ENCODE data around the gene MTCH2.

MTCH2 gene

GRCh38 chr11:47589584-47589976 lies 52.8 kb downstream of the MTCH2 start:
- no peak for DNase-seq (ENCODE audit: low read depth)
- TF ChIP-seq CTCF (IDR thresholded peaks at IDR 0.05; ENCODE audit: low read depth, low read length), result no peak
- H3K4me3 ChIP-seq (ENCODE audit: low read depth, low read length), result peak overlapping the region; percentile 88

- TF ChIP-seq CTCF (IDR thresholded peaks at IDR 0.05; ENCODE audit: low read depth, low read length), result no peak
- TF ChIP-seq MAX (IDR thresholded peaks at IDR 0.05; ENCODE audit: low read depth, low read length), result no peak
- no peak for TF ChIP-seq POLR2A (IDR thresholded peaks at IDR 0.05; ENCODE audit: extremely low read depth, insufficient read length)
- TF ChIP-seq MYC (IDR thresholded peaks at IDR 0.05; ENCODE audit: low read depth, low read length), result no peak
- H3K4me3 ChIP-seq (ENCODE audit: low read depth, low read length), result peak overlapping the region; percentile 88
- DNase-seq (ENCODE audit: low read depth), result peak; percentile 33
Measured at GRCh38 chr11:47589118-47589517, 53.2 kb downstream of the MTCH2 start.

GRCh38 chr11:47587723-47588326 lies 54.5 kb downstream of the MTCH2 start:
- peak; percentile 96 for DNase-seq (ENCODE audit: low read depth)
- H3K4me3 ChIP-seq (ENCODE audit: low read depth, low read length), result peak overlapping the region; percentile 88
- no peak for TF ChIP-seq CTCF (IDR thresholded peaks at IDR 0.05; ENCODE audit: low read depth, low read length)
- TF ChIP-seq MAX (IDR thresholded peaks at IDR 0.05; ENCODE audit: low read depth, low read length), result peak; percentile 99
- TF ChIP-seq POLR2A (IDR thresholded peaks at IDR 0.05; ENCODE audit: extremely low read depth, insufficient read length), result peak; percentile 66
- TF ChIP-seq MYC (IDR thresholded peaks at IDR 0.05; ENCODE audit: low read depth, low read length), result peak; percentile 99

GRCh38 chr11:47587039-47587716 lies 55.2 kb downstream of the MTCH2 start:
- H3K4me3 ChIP-seq (ENCODE audit: low read depth, low read length), result peak overlapping the region; percentile 88
- DNase-seq (ENCODE audit: low read depth), result peak; percentile 70
- TF ChIP-seq MYC (IDR thresholded peaks at IDR 0.05; ENCODE audit: low read depth, low read length) (no peak), POLR2A (IDR thresholded peaks at IDR 0.05; ENCODE audit: extremely low read depth, insufficient read length) (no peak), MAX (IDR thresholded peaks at IDR 0.05; ENCODE audit: low read depth, low read length) (no peak)

- DNase-seq (ENCODE audit: low read depth), result peak; percentile 37
- peak within 1 kb of the TSS; percentile 88 for H3K4me3 ChIP-seq (ENCODE audit: low read depth, low read length)
- TF ChIP-seq POLR2A (IDR thresholded peaks at IDR 0.05; ENCODE audit: extremely low read depth, insufficient read length) (no peak), CTCF (IDR thresholded peaks at IDR 0.05; ENCODE audit: low read depth, low read length) (no peak), MYC (IDR thresholded peaks at IDR 0.05; ENCODE audit: low read depth, low read length) (no peak), MAX (IDR thresholded peaks at IDR 0.05; ENCODE audit: low read depth, low read length) (no peak)
Measured at GRCh38 chr11:47586098-47586855, 56.1 kb downstream of the MTCH2 start, which contains the start of gene FAM180B. FAM180B (plus strand) TSS chr11:47586678; CDS start chr11:47586769, 91 bp downstream.

GRCh38 chr11:47583844-47584243 lies 58.5 kb downstream of the MTCH2 start:
- TF ChIP-seq MYC (IDR thresholded peaks at IDR 0.05; ENCODE audit: low read depth, low read length) (no peak), CTCF (IDR thresholded peaks at IDR 0.05; ENCODE audit: low read depth, low read length) (no peak)
- no peak for DNase-seq (ENCODE audit: low read depth)
- no peak overlapping the region for H3K4me3 ChIP-seq (ENCODE audit: low read depth, low read length)
